ENCODE measurements around the gene TMEM61. TPM values are rescaled to one million over a fixed set of nuclear protein-coding genes. Genes with fewer than 3 reads are reported as not detected.
"Not testable (repeated sequence)": the region's sequence is repeated elsewhere in the genome, so short reads cannot be mapped to it uniquely, and the experiment has no call there.

TMEM61 gene
- total RNA-seq, 1 donor from 2014 or later, result not detected

DNA sequence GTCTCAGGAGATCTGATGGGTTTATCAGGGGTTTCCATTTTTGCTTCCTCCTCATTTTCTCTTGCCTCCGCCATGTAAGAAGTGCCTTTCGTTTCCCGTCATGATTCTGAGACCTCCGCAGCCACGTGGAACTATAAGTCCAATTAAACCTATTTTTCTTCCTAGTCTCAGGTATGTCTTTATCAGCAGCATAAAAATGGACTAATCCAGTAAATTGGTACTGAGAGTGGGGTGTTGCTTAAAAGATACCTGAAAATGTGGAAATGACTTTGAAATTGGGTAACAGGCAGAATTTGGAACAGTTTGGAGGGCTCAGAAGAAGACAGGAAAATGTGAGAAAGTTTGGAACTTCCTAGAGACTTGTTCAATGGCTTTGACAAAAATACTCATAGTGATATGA, 50.7 kb downstream of the TMEM61 start:
- not testable (repeated sequence) for H4K20me1 ChIP-seq (ENCODE audit: low read depth); DNase-seq (ENCODE audit: low spot score); H3K27ac ChIP-seq; H3K9me3 ChIP-seq (ENCODE audit: low read depth); H3K9ac ChIP-seq; H3K4me3 ChIP-seq; H3K79me2 ChIP-seq (ENCODE audit: low read depth); H3K36me3 ChIP-seq; H3K27ac Mint-ChIP-seq; H3K4me2 ChIP-seq; H3K4me3 Mint-ChIP-seq; H3K36me3 Mint-ChIP-seq; H3K27me3 ChIP-seq; H2AFZ ChIP-seq (replicated peaks)
- Histone ChIP-seq H3K4me1 (peaks cover 12% of the 10 kb centered on the region), H3F3A (ENCODE audit: low read depth) (peaks cover 16% of the 10 kb centered on the region)
- Mint-ChIP-seq H3K9me3 (peaks cover 17% of the 10 kb centered on the region), H3K27me3 (ENCODE audit: insufficient read depth, low read depth) (peaks cover 13% of the 10 kb centered on the region), H3K4me1 (peaks cover 17% of the 10 kb centered on the region)

GRCh38 chr1:55033265-55033614, 52.8 kb downstream of the TMEM61 start:
- no peak overlapping the region for H3K4me3 ChIP-seq
- peaks cover 12% of the 10 kb centered on the region for H3K4me1 ChIP-seq
- H3K36me3 Mint-ChIP-seq, result peaks cover 2% of the 10 kb centered on the region
- TF ChIP-seq, protein P1, sequence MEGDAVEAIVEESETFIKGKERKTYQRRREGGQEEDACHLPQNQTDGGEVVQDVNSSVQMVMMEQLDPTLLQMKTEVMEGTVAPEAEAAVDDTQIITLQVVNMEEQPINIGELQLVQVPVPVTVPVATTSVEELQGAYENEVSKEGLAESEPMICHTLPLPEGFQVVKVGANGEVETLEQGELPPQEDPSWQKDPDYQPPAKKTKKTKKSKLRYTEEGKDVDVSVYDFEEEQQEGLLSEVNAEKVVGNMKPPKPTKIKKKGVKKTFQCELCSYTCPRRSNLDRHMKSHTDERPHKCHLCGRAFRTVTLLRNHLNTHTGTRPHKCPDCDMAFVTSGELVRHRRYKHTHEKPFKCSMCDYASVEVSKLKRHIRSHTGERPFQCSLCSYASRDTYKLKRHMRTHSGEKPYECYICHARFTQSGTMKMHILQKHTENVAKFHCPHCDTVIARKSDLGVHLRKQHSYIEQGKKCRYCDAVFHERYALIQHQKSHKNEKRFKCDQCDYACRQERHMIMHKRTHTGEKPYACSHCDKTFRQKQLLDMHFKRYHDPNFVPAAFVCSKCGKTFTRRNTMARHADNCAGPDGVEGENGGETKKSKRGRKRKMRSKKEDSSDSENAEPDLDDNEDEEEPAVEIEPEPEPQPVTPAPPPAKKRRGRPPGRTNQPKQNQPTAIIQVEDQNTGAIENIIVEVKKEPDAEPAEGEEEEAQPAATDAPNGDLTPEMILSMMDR (IDR thresholded peaks at IDR 0.05), result no peak
- TF ChIP-seq EZH2phosphoT487 (IDR thresholded peaks at IDR 0.05) (no peak), EZH2 (IDR thresholded peaks at IDR 0.05) (no peak)
- H3F3A ChIP-seq (ENCODE audit: low read depth), result peaks cover 16% of the 10 kb centered on the region
- peak overlapping the region; percentile 17 for H3K4me2 ChIP-seq
- DNase-seq (ENCODE audit: low spot score), result no peak
- H3K9me3 ChIP-seq (ENCODE audit: low read depth), result no peaks in the 10 kb centered on the region
- H3K27me3 ChIP-seq, result peaks cover 13% of the 10 kb centered on the region
- H3K79me2 ChIP-seq (ENCODE audit: low read depth), result no peaks in the 10 kb centered on the region
- peaks cover 28% of the 10 kb centered on the region for H3K27me3 Mint-ChIP-seq (ENCODE audit: insufficient read depth, low read depth)
- H3K36me3 ChIP-seq, result no peaks in the 10 kb centered on the region
- peaks cover 21% of the 10 kb centered on the region for H3K4me1 Mint-ChIP-seq
- no peak overlapping the region for H2AFZ ChIP-seq (replicated peaks)
- peak overlapping the region; percentile 5 for H3K4me3 Mint-ChIP-seq
- peak overlapping the region; percentile 75 for H3K27ac ChIP-seq
- H4K20me1 ChIP-seq (ENCODE audit: low read depth), result no peaks in the 10 kb centered on the region
- H3K9me3 Mint-ChIP-seq, result peaks cover 17% of the 10 kb centered on the region
- H3K9ac ChIP-seq, result no peak overlapping the region
- H3K27ac Mint-ChIP-seq, result peak overlapping the region; percentile 72

- H3K4me1 ChIP-seq, result peaks cover 13% of the 10 kb centered on the region
- no peak overlapping the region for H3K27ac ChIP-seq
- Mint-ChIP-seq H3K27me3 (ENCODE audit: insufficient read depth, low read depth) (peaks cover 41% of the 10 kb centered on the region), H3K9me3 (peaks cover 17% of the 10 kb centered on the region), H3K27ac (no peak overlapping the region), H3K4me3 (no peak overlapping the region), H3K36me3 (peaks cover 2% of the 10 kb centered on the region), H3K4me1 (peaks cover 27% of the 10 kb centered on the region)
- TF ChIP-seq EZH2 (IDR thresholded peaks at IDR 0.05), result no peak
- TF ChIP-seq, protein P1 (IDR thresholded peaks at IDR 0.05), result no peak
- no peak for TF ChIP-seq EZH2phosphoT487 (IDR thresholded peaks at IDR 0.05)
- H2AFZ ChIP-seq (replicated peaks), result no peak overlapping the region
- no peaks in the 10 kb centered on the region for H4K20me1 ChIP-seq (ENCODE audit: low read depth)
- DNase-seq (ENCODE audit: low spot score), result no peak
- peaks cover 26% of the 10 kb centered on the region for H3K27me3 ChIP-seq
- peaks cover 16% of the 10 kb centered on the region for H3F3A ChIP-seq (ENCODE audit: low read depth)
- no peak overlapping the region for H3K4me2 ChIP-seq
- no peak overlapping the region for H3K4me3 ChIP-seq
- no peaks in the 10 kb centered on the region for H3K36me3 ChIP-seq
- H3K9me3 ChIP-seq (ENCODE audit: low read depth), result no peaks in the 10 kb centered on the region
- no peaks in the 10 kb centered on the region for H3K79me2 ChIP-seq (ENCODE audit: low read depth)
- H3K9ac ChIP-seq, result no peak overlapping the region
Measured at GRCh38 chr1:55034476-55035133, 54.2 kb downstream of the TMEM61 start.

DNA sequence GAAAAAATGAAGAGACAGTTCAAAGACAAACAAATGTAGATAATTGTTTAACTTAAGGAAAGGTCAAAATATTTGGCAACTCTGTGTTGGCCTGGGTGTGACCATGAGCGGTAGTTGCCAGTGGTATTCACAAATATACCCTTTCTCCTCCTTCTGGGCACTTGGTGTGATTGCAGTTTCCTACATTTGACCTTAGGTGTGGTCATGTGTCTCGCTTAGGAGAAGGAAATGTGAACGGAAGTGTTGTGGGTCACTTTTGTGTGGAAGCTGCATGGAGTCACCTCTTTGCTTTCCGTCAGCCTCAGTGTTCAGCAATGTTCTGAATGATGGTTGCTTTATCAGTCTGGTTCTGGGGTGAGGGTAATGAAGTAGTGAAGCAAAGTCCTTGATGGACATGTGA, 55.5 kb downstream of the TMEM61 start:
- Mint-ChIP-seq H3K36me3 (peaks cover 2% of the 10 kb centered on the region), H3K4me3 (no peak overlapping the region), H3K27ac (no peak overlapping the region), H3K27me3 (ENCODE audit: insufficient read depth, low read depth) (peaks cover 51% of the 10 kb centered on the region), H3K4me1 (peaks cover 32% of the 10 kb centered on the region), H3K9me3 (peaks cover 12% of the 10 kb centered on the region)
- Histone ChIP-seq H3K4me1 (peaks cover 21% of the 10 kb centered on the region), H3K36me3 (no peaks in the 10 kb centered on the region), H3K27ac (no peak overlapping the region), H3K27me3 (peaks cover 39% of the 10 kb centered on the region), H3K4me2 (no peak overlapping the region), H3K9ac (no peak overlapping the region), H3K4me3 (no peak overlapping the region), H2AFZ (replicated peaks) (no peak overlapping the region), H3F3A (ENCODE audit: low read depth) (peaks cover 16% of the 10 kb centered on the region), H3K9me3 (ENCODE audit: low read depth) (no peaks in the 10 kb centered on the region), H4K20me1 (ENCODE audit: low read depth) (peaks cover 1% of the 10 kb centered on the region), H3K79me2 (ENCODE audit: low read depth) (no peaks in the 10 kb centered on the region)
- no peak for TF ChIP-seq EZH2 (IDR thresholded peaks at IDR 0.05)
- no peak for TF ChIP-seq EZH2phosphoT487 (IDR thresholded peaks at IDR 0.05)
- TF ChIP-seq, protein P1 (IDR thresholded peaks at IDR 0.05), result no peak
- no peak for DNase-seq (ENCODE audit: low spot score)

Measured in neural progenitor cell (in vitro differentiated cells).